Measurements from ENCODE around the gene SLC2A10. TPM values are rescaled to one million over a fixed set of nuclear protein-coding genes. Genes with fewer than 3 reads are reported as not detected.

Gene SLC2A10
- total and polyA plus RNA-seq, 2 donors (not counting 1 experiment from before 2014, with no cell fraction given), result 35.3 to 47.2 TPM

DNA sequence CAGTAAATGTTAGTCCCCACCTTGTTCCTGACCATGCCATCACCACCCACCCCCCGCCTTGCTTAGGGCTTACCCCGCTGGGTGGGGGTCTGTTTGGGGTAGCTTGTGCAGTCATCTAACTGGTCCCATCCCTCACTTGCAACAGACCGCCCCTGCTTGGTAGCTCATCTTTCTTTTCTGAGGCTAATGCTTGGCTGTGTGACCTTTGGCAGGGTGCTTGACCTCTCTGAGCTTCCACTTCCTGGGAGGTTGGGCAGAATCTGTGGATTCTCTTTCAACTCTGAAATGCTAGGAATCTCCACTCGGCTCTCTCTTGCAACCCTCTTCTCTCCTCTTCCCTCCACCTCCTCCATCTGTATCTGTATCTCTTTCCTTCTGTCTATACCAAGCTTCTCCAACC, 70.4 kb downstream of the SLC2A10 start:
- no peaks in the 10 kb centered on the region for H3K36me3 ChIP-seq (ENCODE audit: control insufficient read depth, insufficient read depth, low read length)
- H3K9me3 ChIP-seq (ENCODE audit: control insufficient read depth, insufficient read depth, low read depth, low read length), result no peaks in the 10 kb centered on the region
- no peak overlapping the region for H3K4me2 ChIP-seq (ENCODE audit: extremely low read depth, insufficient read depth, low read length)
- H3K27me3 ChIP-seq (ENCODE audit: control insufficient read depth, insufficient read depth, low read length), result no peaks in the 10 kb centered on the region
- H3K27ac ChIP-seq (ENCODE audit: insufficient read depth, low read length), result no peak overlapping the region
- no peak for DNase-seq (ENCODE audit: low read depth in 2 of 2)
- H3K79me2 ChIP-seq (ENCODE audit: control insufficient read depth, insufficient read depth, low read length), result no peaks in the 10 kb centered on the region
- no peak overlapping the region for H3K4me3 ChIP-seq (replicated peaks in 1 of 4; ENCODE audit: control extremely low read depth in 1 of 4, insufficient read depth in 1 of 4, low read depth in 3 of 4, low read length in 4 of 4)
- H3K9ac ChIP-seq (ENCODE audit: insufficient read depth, low read length), result no peak overlapping the region
- no peak overlapping the region for H2AFZ ChIP-seq (ENCODE audit: low read length)
- H3K4me1 ChIP-seq (ENCODE audit: control insufficient read depth, extremely low read depth, insufficient read depth, low read length), result no peaks in the 10 kb centered on the region
- TF ChIP-seq, protein P1, sequence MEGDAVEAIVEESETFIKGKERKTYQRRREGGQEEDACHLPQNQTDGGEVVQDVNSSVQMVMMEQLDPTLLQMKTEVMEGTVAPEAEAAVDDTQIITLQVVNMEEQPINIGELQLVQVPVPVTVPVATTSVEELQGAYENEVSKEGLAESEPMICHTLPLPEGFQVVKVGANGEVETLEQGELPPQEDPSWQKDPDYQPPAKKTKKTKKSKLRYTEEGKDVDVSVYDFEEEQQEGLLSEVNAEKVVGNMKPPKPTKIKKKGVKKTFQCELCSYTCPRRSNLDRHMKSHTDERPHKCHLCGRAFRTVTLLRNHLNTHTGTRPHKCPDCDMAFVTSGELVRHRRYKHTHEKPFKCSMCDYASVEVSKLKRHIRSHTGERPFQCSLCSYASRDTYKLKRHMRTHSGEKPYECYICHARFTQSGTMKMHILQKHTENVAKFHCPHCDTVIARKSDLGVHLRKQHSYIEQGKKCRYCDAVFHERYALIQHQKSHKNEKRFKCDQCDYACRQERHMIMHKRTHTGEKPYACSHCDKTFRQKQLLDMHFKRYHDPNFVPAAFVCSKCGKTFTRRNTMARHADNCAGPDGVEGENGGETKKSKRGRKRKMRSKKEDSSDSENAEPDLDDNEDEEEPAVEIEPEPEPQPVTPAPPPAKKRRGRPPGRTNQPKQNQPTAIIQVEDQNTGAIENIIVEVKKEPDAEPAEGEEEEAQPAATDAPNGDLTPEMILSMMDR (conservative IDR thresholded peaks at IDR 0.05 in 1 of 2, IDR thresholded peaks at IDR 0.05 in 1 of 2; ENCODE audit: low read depth in 1 of 2, low read length in 2 of 2), result no peak
- TF ChIP-seq EZH2 (IDR thresholded peaks at IDR 0.05; ENCODE audit: low read length, missing control alignments), result no peak
- H4K20me1 ChIP-seq (ENCODE audit: control insufficient read depth, extremely low read depth, insufficient read depth, low read length), result no peaks in the 10 kb centered on the region

DNA sequence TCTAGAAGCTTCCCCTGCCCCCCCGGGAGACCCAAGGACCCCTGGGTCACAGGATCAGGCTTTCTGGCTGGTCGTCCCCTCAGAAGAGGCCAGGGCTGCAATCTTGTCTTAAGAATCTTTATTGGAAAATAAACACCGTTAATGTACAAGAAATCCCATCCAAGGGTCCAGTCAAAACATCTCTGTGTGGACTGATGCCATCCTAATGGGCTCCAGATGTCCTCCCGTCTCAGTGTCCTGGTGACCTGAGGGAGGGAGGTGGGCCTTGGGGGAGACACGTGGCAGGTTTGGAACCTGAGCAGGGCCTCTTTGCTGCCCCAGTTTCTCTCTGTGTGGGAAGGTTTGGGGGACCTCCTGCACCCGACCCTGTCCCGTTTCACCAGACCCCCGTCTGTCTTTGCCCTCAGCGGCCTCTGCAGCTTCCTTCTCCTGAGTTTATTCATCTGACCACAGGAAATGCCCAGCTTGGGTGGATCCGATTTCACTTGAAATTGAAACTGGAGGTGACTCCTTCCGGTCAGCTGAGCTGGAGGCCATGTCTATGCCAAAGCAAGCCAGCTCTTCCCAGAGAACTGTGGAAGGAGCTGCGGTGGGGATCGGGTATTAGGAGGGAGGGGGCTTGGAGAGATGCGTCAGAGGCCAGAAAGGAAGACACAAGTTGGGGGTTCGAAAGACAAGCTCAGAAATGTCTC, 75.1 kb downstream of the SLC2A10 start:
- TF ChIP-seq EZH2 (IDR thresholded peaks at IDR 0.05; ENCODE audit: low read length, missing control alignments), result no peak
- TF ChIP-seq, protein P1 (conservative IDR thresholded peaks at IDR 0.05 in 1 of 2, IDR thresholded peaks at IDR 0.05 in 1 of 2; ENCODE audit: low read depth in 1 of 2, low read length in 2 of 2), result no peak
- Histone ChIP-seq H3K9me3 (ENCODE audit: control insufficient read depth, insufficient read depth, low read depth, low read length) (no peaks in the 10 kb centered on the region), H3K9ac (ENCODE audit: insufficient read depth, low read length) (no peak overlapping the region), H3K4me3 (replicated peaks in 1 of 4; ENCODE audit: control extremely low read depth in 1 of 4, insufficient read depth in 1 of 4, low read depth in 3 of 4, low read length in 4 of 4) (no peak overlapping the region), H3K4me2 (ENCODE audit: extremely low read depth, insufficient read depth, low read length) (no peak overlapping the region), H3K4me1 (ENCODE audit: control insufficient read depth, extremely low read depth, insufficient read depth, low read length) (no peaks in the 10 kb centered on the region), H4K20me1 (ENCODE audit: control insufficient read depth, extremely low read depth, insufficient read depth, low read length) (no peaks in the 10 kb centered on the region), H3K27ac (ENCODE audit: insufficient read depth, low read length) (no peak overlapping the region), H2AFZ (ENCODE audit: low read length) (peak overlapping the region; percentile 10), H3K36me3 (ENCODE audit: control insufficient read depth, insufficient read depth, low read length) (no peaks in the 10 kb centered on the region), H3K27me3 (ENCODE audit: control insufficient read depth, insufficient read depth, low read length) (no peaks in the 10 kb centered on the region), H3K79me2 (ENCODE audit: control insufficient read depth, insufficient read depth, low read length) (no peaks in the 10 kb centered on the region)
- peak; percentile 21 to 29 for DNase-seq (ENCODE audit: low read depth in 2 of 2)

Other genes starting within 250 kb of the SLC2A10 start
- 5.1 and 7.9 TPM in 2 replicates for gene ZNF334, start 196.1 kb upstream of the SLC2A10 start, total RNA-seq
- 0.99 and 2.2 TPM in 2 replicates for gene ZNF334, start 196.1 kb upstream of the SLC2A10 start, polyA plus RNA-seq
- not detected in 2 replicates for gene OCSTAMP, start 159.0 kb upstream of the SLC2A10 start, total RNA-seq
- gene OCSTAMP, start 159.0 kb upstream of the SLC2A10 start, polyA plus RNA-seq, result not detected in 2 replicates
- gene SLC13A3, start 58.2 kb upstream of the SLC2A10 start, total RNA-seq, result 4.1 and 5.6 TPM in 2 replicates
- 2.2 and 2.3 TPM in 2 replicates for gene SLC13A3, start 58.2 kb upstream of the SLC2A10 start, polyA plus RNA-seq
- gene TP53RK, start 20.2 kb upstream of the SLC2A10 start, total RNA-seq, result 19.5 TPM in 2 replicates
- gene TP53RK, start 20.2 kb upstream of the SLC2A10 start, polyA plus RNA-seq, result 9.2 and 10.5 TPM in 2 replicates
- gene EYA2, start 185.2 kb downstream of the SLC2A10 start, total RNA-seq, result 1.3 and 1.7 TPM in 2 replicates
- gene EYA2, start 185.2 kb downstream of the SLC2A10 start, polyA plus RNA-seq, result 0.37 and 1.1 TPM in 2 replicates